Activated naive CD8-positive, alpha-beta T cell treated with anti-CD3 and anti-CD28 coated beads, Interleukin-2, amount 50 U/mL, for 16 hours (primary cell): ENCODE results near the gene IMPA2.
"Not testable (repeated sequence)": the region's sequence is repeated elsewhere in the genome, so short reads cannot be mapped to it uniquely, and the experiment has no call there.

Experiments
- DNase-seq: peaks from one replicate; pipeline ENCODE4 v3.0.0-alpha.2; 2020; ENCODE audit warnings: low read depth, low spot score

Gene IMPA2

GRCh38 chr18:11981192-11981542 is at the start of gene IMPA2:
Gene IMPA2 (plus strand): TSS chr18:11981507. CDS start chr18:11981670, 163 bp downstream.
- DNase-seq, result no peak

DNA sequence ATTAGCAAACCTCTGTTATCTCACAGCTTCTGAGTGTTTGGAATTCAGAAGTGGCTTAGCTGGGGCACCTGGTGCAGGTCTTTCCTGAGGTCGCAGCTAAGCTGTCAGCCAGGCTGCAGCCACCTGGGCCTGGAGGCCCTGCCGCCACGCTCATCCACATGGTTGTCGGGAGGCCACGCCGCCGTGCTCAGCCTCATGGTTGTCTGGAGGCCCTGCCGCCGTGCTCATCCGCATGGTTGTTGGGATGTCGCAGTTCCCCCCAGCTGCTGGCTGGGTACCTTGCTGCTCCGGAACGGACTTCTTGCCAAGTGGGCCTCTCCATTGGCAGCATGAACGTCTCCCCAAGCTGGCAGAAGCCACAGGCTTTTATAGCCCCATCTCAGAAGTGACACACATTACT is 48.9 kb upstream of the IMPA2 start:
- DNase-seq, result no peak

DNA sequence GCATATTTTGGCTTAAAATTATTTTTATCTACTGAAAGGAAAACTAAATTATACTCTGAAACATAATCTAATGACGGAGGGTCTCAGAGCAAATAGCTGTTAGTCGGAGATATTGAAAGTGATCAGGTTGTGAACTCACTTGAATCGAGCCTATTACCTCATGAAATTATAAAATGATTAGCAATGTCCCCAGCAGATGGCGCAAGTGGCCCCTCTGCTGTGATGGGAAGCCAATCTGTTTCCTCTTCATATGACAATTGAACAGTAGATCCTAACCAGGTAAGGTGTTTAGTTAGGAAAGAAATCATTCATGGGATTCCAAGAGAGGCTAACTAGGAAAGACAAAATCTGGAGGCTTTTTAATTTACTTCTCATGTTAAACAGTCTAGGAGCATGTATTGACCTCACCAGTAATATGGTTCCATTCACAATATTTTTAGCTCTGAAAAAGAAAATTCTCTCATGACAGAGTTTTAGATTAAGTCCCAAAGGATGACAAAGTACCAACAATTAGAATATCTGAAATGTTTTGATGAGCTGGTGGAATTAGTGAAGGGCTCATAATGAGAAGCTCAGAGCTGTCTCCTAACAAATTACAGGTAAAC is 43.3 kb upstream of the IMPA2 start:
- peak; percentile 50 for DNase-seq

- no peak for DNase-seq
Observed at GRCh38 chr18:11940956-11941355, 40.4 kb upstream of the IMPA2 start.

- DNase-seq, result no peak
Observed at GRCh38 chr18:11943551-11943950, 37.8 kb upstream of the IMPA2 start.

GRCh38 chr18:11944252-11944651 is 37.1 kb upstream of the IMPA2 start:
- no peak for DNase-seq

- no peak for DNase-seq
Observed at GRCh38 chr18:11944786-11945185, 36.5 kb upstream of the IMPA2 start.

DNA sequence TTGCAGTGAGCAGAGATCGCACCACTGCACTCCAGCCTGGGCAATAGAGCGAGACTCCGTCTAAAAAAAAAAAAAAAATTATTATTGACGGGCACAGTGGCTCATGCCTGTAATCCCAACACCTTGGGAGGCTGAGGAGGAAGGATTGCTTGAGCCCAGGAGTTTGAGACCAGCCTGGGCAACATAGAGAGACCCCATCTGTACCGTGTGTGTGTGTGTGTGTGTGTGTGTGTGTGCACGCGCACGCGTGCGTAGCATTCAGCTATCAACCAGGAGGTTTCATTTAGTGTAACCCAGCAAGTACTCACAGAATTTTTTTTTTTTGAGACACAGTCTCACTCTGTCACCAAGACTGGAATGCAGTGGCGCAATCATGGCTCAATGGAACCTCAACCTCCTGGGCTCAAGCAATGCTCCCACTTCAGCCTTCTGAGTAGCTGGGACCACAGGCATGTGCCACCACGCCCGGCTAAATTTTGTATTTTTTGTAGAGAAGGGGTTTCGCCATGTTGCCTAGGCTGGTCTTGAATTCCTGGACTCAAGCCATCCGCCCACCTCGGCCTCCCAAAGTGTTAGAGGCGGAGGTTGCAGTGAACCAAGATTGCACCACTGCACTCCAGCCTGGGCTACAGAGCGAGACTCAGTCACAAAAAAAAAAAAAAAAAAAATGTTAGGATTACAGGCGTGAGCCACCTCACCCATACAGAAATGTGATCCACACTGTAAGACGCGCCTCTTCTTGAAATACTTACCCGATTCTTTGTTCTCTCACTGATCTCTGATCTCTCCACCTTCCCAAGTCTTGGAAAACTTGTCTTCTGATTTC is 35.3 kb upstream of the IMPA2 start:
- DNase-seq, result not testable (repeated sequence)

DNA sequence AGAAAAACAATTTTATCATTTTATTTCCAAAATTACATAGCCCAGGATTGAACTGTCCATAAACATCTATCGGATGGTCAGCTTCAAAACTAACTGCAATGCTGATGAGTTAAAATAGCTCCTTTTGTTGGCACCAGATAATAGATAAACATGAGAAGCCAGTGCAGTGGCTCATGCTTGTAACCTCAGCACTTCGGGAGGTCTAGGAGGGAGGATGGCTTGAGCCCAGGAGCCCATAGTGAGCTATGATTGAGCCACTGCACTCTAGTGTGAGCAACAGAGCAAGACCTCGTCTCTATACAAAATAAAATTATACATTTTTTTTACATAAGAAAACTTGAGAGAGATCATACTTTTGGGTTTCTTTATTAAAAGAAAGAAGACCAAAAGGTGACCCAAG is 34.6 kb upstream of the IMPA2 start:
- DNase-seq, result no peak

- DNase-seq, result peak; percentile 15
Observed at GRCh38 chr18:11947214-11948191, 33.8 kb upstream of the IMPA2 start.

- DNase-seq, result no peak
Observed at GRCh38 chr18:11948852-11949523, 32.3 kb upstream of the IMPA2 start.

- DNase-seq, result no peak
Observed at GRCh38 chr18:11950824-11951223, 30.5 kb upstream of the IMPA2 start.

GRCh38 chr18:11951390-11951851 is 29.9 kb upstream of the IMPA2 start:
- DNase-seq, result no peak

DNA sequence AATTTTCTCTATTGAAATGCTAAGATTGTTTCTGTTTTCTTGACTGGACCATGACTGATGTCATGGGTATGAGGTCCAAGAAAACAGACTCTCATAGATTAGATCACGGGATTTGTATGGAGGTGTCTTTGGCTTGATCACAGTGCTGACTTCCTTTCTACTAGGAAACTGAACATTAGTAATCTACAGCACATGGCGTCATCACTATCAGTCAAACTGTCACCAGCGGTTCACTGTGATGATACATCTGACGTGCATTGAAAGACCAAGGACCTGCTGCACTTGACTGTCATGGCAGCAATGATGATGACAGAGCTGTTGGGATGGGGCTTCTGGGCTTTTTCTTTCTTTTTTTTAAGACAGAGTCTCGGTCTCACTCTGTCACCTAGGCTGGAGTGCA is 28.2 kb upstream of the IMPA2 start:
- no peak for DNase-seq

- no peak for DNase-seq
Observed at GRCh38 chr18:11955239-11956029, 25.9 kb upstream of the IMPA2 start.

DNA sequence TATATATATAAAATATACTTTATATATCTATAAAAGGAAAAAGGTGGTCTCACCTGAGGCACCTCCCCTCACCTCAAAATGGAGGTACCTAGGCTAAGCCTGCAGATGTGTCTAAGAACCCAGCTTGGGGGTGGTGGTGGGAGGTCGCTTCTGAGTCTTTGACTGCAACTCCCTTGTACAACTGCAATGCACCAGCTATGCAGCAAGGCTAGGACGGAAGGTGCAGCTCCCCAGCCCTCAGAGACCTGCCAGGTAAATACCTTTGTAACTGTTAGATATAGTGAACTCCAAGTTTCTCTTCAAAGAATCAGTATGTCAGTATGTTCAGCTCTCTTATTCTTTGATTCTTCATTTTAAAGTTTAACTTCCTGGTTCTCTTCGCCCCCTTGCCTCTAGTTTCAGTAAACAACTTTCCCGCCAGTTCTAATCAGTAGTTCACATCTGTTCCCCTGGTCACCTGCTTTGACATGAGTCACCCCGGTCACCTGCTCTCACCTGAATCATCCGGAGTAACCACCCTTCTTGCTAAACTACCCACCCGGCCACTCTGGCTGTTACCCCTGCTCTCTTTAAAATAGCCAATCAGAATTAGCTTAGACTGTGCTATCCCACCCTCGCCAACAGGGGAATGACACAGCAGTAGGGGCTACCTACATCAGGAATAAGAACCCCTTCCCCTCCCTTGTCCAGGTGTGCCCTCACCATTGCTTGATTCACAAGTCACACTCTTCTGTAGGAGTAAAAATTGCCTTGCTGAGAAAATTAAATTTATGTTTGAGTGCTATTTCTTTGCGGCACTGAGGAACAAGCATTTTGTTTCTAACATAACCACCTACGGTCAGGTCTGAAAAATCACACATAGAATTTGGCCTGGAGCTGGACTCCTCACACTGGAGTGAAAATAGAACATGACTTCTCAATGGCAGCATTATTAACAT is 24.7 kb upstream of the IMPA2 start:
- DNase-seq, result no peak

DNA sequence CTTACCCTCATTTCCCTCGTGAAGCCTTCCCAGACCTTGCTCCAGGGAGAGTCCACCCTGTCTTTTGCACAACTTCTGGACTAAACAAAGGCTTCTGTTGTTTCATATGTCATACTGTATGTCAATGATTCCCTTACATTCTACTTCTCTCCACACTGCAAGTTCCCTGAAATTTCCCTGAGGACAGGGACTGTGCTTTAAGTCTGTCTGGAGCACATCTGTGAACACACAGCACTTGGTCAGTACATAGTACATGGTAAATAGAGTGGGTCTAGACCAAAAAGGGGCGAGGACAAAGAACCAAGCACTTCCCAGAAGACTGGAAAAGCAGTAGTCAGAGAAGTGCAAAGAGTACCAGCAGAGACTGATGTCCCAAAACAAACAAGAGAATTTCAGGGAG is 23.7 kb upstream of the IMPA2 start:
- DNase-seq, result no peak

DNA sequence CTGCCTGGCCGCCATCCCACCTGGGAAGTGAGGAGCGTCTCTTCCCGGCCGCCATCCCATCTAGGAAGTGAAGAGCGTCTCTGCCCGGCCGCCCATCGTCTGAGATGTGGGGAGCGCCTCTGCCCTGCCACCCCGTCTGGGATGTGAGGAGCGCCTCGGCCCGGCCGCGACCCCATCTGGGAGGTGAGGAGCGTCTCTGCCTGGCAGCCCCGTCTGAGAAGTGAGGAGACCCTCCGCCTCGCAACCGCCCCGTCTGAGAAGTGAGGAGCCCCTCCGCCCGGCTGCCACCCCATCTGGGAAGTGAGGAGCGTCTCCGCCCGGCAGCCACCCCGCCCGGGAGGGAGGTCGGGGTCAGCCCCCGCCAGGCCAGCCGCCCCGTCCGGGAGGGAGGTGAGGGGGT is 21.7 kb upstream of the IMPA2 start:
- DNase-seq, result not testable (repeated sequence)

- DNase-seq, result no peak
Observed at GRCh38 chr18:11960743-11961380, 20.4 kb upstream of the IMPA2 start.
